HL-60 (cell line): ENCODE results near the gene ZBP1.

Experiments
- POLR2AphosphoS5 ChIP-seq: IDR thresholded peaks from 2 replicates; pipeline ENCODE4 v1.6.1; 2012; ENCODE audit warnings: low read depth
- TF ChIP-seq, protein P1 (sequence below): IDR thresholded peaks from one replicate; pipeline ENCODE4 v1.5.1; 2011; ENCODE audit warnings: low read length, control low read depth, inconsistent platforms; ENCODE audit not compliant: insufficient read depth

DNA sequence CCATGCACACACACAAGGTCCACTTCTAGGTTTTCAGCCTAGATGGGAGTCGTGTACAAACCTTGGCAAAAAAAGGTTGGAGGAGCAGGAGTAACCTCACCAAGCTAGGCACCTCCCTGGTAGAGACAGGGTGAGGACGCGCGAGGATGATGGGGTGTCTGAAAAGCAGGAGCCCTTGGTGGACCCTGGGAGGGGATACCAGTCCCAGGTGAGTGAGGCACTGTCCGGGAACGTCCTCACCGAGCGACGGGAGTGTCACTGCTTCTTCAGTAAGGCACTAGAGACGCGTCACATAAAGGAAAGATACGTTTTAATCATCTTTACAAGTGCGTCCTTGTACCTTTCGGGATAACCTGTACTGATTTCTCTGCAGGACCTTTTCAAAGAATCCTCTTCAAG is 29.4 kb upstream of the ZBP1 start:
- TF ChIP-seq, protein P1, sequence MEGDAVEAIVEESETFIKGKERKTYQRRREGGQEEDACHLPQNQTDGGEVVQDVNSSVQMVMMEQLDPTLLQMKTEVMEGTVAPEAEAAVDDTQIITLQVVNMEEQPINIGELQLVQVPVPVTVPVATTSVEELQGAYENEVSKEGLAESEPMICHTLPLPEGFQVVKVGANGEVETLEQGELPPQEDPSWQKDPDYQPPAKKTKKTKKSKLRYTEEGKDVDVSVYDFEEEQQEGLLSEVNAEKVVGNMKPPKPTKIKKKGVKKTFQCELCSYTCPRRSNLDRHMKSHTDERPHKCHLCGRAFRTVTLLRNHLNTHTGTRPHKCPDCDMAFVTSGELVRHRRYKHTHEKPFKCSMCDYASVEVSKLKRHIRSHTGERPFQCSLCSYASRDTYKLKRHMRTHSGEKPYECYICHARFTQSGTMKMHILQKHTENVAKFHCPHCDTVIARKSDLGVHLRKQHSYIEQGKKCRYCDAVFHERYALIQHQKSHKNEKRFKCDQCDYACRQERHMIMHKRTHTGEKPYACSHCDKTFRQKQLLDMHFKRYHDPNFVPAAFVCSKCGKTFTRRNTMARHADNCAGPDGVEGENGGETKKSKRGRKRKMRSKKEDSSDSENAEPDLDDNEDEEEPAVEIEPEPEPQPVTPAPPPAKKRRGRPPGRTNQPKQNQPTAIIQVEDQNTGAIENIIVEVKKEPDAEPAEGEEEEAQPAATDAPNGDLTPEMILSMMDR = no peak
- no peak for TF ChIP-seq POLR2AphosphoS5
